Adipose tissue (tissue), 3 donors: ENCODE results near the gene NPIPA1. TPM values are rescaled to one million over a fixed set of nuclear protein-coding genes. Genes with fewer than 3 reads are reported as not detected.
"Not testable (repeated sequence)": the region's sequence is repeated elsewhere in the genome, so short reads cannot be mapped to it uniquely, and the experiment has no call there.

Experiments used
- H3K27ac ChIP-seq: one replicate; pipeline ENCODE4 v1.5.1; 2013; ENCODE audit warnings: low read depth, low read length
- WGBS, 3 donors: extraction: QIAGEN DNeasy Blood & Tissue Kit; methylation state at CpG; one replicate each; pipeline ENCODE4 v1.1.7; 2013; 5-methylcytosine and 5-hydroxymethylcytosine counted together
- polyA plus RNA-seq, 3 donors: library from polyadenylated mRNA; stranded (reverse); fragments of 200-250 nt; gene quantifications; one replicate each; pipeline ENCODE4 v1.2.3, GENCODE V29; 2013
- donor health status: healthy with polysubstance abuse.
- donor health status: Bipolar disorder and iron deficiency.
- donor health status: healthy.

Gene NPIPA1
- polyA plus RNA-seq, 3 donors = 49.2 to 81.8 (median 68.7) TPM

- 83 to 100% (median 100%) methylated on average over 1 to 3 of the region's 18 CpGs for WGBS, 3 donors
- H3K27ac ChIP-seq = not testable (repeated sequence)
Measured at GRCh38 chr16:14924982-14925381, 12.3 kb upstream of the NPIPA1 start.

DNA sequence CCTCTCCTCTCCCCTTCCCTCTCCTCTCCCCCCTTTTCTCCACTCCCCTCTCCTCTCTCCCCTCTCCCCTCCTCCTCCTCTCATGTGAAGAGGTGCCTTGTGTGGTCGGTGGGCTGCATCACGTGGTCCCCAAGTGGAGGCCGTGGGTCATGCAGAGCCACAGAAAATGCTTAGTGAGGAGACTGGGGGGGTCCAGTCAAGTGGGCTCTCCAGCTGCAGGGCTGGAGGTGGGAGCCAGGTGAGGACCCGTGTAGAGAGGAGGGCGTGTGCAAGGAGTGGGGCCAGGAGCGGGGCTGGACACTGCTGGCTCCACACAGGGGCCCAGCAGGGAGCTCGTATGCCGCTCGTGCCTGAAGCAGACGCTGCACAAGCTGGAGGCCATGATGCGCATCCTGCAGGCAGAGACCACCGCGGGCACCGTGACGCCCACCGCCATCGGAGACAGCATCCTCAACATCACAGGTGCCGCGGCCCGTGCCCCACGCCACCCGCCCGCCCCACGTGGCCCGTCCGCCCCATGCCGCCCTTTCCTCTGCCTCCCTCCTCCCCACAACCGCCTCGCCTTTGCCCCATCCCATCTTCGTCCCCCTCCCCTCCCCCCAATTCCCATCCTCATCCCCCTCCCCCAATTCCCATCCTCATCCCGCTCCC is 9.1 kb upstream of the NPIPA1 start:
- not testable (repeated sequence) for H3K27ac ChIP-seq
- 73 to 79% (median 75%) methylated on average over 6 of the region's 31 CpGs for WGBS, 3 donors

DNA sequence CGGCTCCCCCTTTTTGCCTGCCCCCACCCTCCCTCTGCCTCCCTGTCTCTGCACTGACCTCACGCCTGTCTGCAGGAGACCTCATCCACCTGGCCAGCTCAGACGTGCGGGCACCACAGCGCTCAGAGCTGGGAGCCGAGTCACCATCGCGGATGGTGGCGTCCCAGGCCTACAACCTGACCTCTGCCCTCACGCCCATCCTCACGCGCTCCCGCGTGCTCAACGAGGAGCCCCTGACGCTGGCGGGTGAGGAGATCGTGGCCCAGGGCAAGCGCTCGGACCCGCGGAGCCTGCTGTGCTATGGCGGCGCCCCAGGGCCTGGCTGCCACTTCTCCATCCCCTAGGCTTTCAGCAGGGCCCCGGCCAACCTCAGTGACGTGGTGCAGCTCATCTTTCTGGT is 8.1 kb upstream of the NPIPA1 start:
- 75 to 94% (median 84%) methylated on average over 14 to 17 of the region's 26 CpGs for WGBS, 3 donors
- not testable (repeated sequence) for H3K27ac ChIP-seq

DNA sequence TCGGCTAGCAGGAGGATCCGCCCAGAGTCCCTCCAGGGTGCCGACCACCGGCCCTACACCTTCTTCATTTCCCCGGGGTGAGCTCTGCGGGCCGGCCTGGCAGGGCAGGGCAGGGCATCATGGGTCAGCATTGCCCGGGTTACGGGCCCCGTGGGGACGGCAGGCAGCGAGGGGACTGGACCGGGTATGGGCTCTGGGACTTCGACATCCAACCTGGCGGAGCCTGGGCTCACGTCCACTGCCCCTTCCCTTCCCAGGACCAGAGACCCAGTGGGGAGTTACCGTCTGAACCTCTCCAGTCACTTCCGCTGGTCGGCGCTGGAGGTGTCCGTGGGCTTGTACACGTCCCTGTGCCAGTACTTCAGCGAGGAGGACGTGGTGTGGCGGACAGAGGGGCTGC is 7.0 kb upstream of the NPIPA1 start:
- WGBS, 3 donors = 81 to 88% (median 85%) methylated on average over 8 to 10 of the region's 25 CpGs

DNA sequence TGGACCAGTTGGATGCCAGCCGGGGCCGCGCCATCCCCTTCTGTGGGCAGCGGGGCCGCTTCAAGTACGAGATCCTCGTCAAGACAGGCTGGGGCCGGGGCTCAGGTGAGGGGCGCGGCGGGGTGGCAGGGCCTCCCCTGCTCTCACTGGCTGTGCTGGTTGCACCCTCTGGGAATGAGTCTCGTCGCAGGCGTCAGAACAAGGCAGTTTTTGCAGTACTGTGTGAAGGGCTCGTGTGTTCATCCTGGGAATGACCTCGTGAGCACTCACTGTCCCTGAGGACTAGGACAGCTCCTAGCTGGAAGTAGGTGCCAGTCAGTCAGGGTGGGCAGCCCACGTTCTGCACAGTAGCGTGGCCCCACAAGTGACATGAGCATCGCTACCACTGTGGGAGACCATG is 6.3 kb upstream of the NPIPA1 start:
- H3K27ac ChIP-seq = not testable (repeated sequence)
- 86 to 90% (median 88%) methylated on average over 5 to 9 of the region's 19 CpGs for WGBS, 3 donors

More for the DNA sequence above, 7.0 kb upstream of the NPIPA1 start:
- H3K27ac ChIP-seq = not testable (repeated sequence)

GRCh38 chr16:14932581-14933375 is 4.5 kb upstream of the NPIPA1 start:
- not testable (repeated sequence) for H3K27ac ChIP-seq
- 89 to 97% (median 94%) methylated on average over 17 to 28 of the region's 47 CpGs for WGBS, 3 donors

DNA sequence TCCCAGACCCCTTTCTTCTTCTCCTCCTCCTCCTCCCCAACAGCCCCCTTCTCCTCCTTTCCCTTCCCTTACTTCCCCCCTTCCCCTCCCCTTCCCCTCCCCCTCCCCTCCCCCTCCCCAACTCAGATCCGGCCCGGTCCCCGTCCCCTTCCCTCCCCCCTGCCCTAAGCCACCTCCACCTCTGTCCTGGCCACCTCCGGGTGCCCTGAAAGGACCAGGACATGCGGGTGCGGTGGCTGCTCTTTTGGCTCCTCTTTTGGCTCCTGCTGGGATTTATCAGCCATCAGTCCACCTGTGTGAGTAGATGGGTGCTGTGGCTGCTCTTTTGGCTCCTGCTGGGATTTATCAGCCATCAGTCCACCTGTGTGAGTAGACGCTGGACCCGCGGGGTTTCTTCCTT is 751 bp downstream of the NPIPA1 start:
- 61 to 79% (median 68%) methylated on average over 3 to 6 of the region's 9 CpGs for WGBS, 3 donors
- H3K27ac ChIP-seq = not testable (repeated sequence)

DNA sequence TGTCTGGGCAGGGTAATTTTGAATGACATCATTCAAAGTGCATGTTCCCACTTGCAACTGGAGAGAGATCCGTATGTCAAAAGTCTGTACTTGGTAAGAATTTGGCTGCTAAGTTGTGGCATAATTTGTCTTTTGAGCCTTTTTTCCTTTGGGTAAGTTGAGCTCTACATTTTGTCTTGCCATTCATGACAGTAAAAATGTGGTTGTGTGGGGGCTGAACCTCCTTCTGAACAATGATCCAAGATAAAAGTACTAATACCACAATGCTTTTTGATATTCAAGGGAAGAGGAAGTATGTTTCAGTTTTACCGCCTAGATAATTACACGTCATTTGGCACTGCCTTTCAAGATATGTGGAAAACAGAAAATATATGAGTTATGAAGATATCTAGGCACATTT is 5.4 kb downstream of the NPIPA1 start:
- WGBS, 3 donors = 38 to 69% (median 41%) methylated on average over 3 of the region's 3 CpGs
- H3K27ac ChIP-seq = not testable (repeated sequence)

GRCh38 chr16:14955546-14956231 is 18.4 kb downstream of the NPIPA1 start:
- WGBS, 3 donors = 85 to 87% (median 85%) methylated on average over 16 of the region's 16 CpGs

DNA sequence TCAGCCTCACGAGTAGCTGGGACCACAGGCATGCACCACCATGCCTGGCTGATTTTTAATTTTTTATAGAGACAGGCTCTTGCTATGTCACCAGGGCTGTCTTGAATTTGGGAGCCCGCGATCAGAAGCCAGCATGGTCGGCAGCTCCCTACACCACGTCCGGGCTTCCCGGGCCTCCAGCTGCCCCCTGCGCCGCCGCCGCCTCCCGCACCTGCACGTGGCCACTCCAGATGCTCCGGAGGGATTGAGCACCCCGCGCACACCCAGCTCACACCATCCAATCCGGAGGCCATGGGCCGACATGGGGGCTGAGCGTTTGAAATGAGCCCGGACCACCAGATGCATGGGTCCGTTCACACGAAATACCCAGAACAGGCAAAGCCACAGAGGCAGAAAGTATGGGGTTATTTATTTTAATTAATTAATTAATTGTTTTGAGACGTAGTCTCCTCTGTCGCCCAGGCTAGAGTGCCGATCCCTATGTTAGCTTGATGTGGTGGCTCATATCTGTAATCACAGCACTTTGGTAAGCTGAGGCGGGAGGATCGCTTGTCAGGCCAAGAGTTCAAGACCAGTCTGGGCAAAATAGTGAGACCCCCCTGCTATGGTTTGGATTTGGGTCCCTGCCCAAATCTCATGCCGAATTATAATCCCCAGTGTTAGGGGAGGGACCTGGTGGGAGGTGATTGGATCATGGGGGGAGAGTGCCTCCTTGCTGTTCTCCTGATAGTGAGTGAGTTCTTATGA is 20.5 kb downstream of the NPIPA1 start:
- no peak overlapping the region for H3K27ac ChIP-seq
- 93 to 94% (median 94%) methylated on average over 28 of the region's 28 CpGs for WGBS, 3 donors

More at GRCh38 chr16:14955546-14956231, 18.4 kb downstream of the NPIPA1 start:
- H3K27ac ChIP-seq = no peak overlapping the region

DNA sequence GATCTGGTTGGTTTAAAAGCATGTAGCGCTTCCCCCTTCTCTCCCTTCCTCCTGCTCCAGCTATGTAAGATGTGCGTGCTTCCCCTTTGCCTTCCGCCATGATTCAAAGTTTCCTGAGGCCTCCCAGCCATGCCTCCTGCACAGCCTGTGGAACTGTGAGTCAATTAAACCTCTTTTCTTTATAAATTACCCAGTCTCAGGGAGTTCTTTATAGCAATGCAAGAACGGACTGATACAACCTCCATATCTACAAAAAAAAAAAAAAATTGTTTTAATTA is 21.0 kb downstream of the NPIPA1 start:
- 77 to 89% (median 78%) methylated on average over 4 of the region's 4 CpGs for WGBS, 3 donors
- H3K27ac ChIP-seq = no peak overlapping the region

DNA sequence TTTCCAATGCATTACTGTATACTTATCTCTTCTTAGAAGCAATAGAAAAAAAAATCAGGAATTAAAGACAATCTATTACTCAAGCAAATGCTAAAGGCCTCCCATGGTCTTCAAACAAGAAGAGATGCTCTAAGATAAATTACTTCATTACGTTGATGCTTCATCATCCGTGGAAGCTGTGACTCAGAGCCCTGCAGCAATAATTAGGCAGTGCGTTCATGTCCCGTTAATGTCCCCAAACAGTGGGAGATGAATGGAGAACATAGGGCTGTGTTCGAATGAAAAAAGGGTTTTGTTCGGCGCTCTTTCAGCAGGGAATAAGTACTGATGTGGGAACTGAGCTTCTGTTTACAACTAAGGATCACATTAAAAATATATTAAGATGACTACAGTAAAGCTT is 21.7 kb downstream of the NPIPA1 start:
- WGBS, 3 donors = 89 to 92% (median 90%) methylated on average over 7 of the region's 7 CpGs
- H3K27ac ChIP-seq = no peak overlapping the region

DNA sequence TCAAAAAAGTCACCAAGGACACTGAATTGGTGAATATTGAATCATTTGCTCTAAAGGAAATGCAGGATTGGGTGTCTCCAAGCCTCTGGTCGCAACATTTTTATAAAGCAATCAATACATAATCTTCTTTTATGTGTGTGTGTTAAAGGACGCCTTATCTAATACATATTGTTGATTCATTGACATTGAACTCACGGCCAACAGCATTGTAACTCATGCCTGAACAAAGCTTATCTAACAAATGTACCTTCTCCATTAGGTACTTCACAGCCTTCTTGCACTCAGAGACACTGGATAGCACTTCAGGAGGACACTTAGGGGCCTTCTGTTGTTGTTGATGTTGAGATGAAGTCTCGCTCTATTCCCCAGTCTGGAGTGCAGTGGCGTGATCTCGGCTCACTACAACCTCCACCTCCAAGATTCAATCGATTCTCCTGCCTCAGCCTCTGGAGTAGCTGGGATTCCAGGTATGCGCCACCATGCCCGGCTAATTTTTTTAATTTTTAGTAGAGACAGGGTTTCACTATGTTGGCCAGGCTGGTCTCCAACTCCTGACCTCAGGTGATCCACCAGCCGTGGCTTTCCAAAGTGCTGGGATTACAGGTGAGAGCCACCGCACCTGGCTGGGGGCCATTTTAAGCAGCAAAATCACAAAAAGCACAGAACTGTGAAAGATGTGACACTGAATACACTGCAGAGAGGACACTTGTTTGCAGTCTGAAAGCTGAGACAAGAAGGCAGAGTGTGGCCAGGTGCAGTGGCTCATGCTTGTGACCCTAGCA is 24.4 kb downstream of the NPIPA1 start:
- 77 to 93% (median 92%) methylated on average over 11 of the region's 11 CpGs for WGBS, 3 donors
- no peak overlapping the region for H3K27ac ChIP-seq

- 78 to 79% (median 79%) methylated on average over 8 of the region's 8 CpGs for WGBS, 3 donors
- H3K27ac ChIP-seq = no peak overlapping the region
Measured at GRCh38 chr16:14963281-14964173, 26.3 kb downstream of the NPIPA1 start.

- H3K27ac ChIP-seq = no peak overlapping the region
- WGBS, 3 donors = 91 to 93% (median 93%) methylated on average over 17 of the region's 17 CpGs
Measured at GRCh38 chr16:14965328-14965727, 28.1 kb downstream of the NPIPA1 start.

- H3K27ac ChIP-seq = not testable (repeated sequence)
- 92 to 95% (median 94%) methylated on average over 3 of the region's 3 CpGs for WGBS, 3 donors
Measured at GRCh38 chr16:14969795-14970194, 32.6 kb downstream of the NPIPA1 start.

DNA sequence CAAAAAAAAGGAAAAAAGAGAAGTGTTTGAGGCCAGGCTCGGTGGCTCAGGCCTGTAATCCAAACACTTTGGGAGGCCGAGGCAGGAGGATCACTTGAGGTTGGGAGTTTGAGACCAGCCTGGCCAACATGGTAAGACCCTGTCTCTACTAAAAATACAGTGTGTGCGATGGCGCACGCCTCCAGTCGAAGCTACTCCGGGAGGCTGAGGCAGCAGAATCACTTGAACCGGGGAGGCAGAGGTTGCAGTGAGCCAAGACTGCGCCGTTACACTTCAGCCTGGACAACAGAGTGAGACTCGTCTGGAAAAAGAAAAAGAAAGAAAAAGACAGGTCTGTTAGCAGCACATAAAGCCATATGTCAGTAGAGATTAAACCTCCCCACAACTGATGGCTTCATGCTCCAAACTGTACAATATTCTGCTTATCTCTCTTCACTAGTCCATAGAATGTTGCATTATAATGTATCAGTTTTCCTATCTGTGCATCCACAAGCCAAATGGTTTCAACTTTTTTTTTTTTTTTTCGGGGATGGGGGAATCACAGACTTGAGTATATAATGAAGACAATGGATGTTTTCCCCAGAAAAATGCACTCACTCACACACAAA is 34.5 kb downstream of the NPIPA1 start:
- 92 to 94% (median 94%) methylated on average over 12 of the region's 12 CpGs for WGBS, 3 donors
- not testable (repeated sequence) for H3K27ac ChIP-seq
